Uterus (tissue), 4 donors: Measurements from ENCODE around the gene PTPRN2. TPM values are rescaled to one million over a fixed set of nuclear protein-coding genes. Genes with fewer than 3 reads are reported as not detected.

Experiments
- DNase-seq, 2 donors: peaks; one replicate each; pipeline ENCODE4 v3.0.0-alpha.2; 2019 to 2020
- H3K27ac ChIP-seq, 2 donors: fragments of 200-600 bp; sonication (generic); 1 replicate in 1 of 2; 2 replicates in 1 of 2; pipeline ENCODE4 v1.5.1; 2016 to 2018
- H3K27me3 ChIP-seq, 2 donors: fragments of 200-600 bp; sonication (generic); one replicate each; pipeline ENCODE4 v1.5.1; 2018 to 2019; ENCODE audit warnings: control low read depth in 1 of 2
- H3K36me3 ChIP-seq, 2 donors: fragments of 200-600 bp; sonication (generic); one replicate each; pipeline ENCODE4 v1.5.1; 2019; ENCODE audit warnings: control low read depth in 1 of 2
- H3K4me1 ChIP-seq, 2 donors: fragments of 200-600 bp; sonication (generic); one replicate each; pipeline ENCODE4 v1.5.1; 2018 to 2019; ENCODE audit warnings: control low read depth in 1 of 2
- H3K4me3 ChIP-seq, 2 donors: fragments of 200-600 bp; sonication (generic); 1 replicate in 1 of 2; 2 replicates in 1 of 2; pipeline ENCODE4 v1.5.1; 2018 to 2019; ENCODE audit warnings: mild to moderate bottlenecking in 1 of 2
- H3K9me3 ChIP-seq, 2 donors: fragments of 200-600 bp; sonication (generic); one replicate each; pipeline ENCODE4 v1.5.1; 2019; ENCODE audit warnings: control low read depth in 1 of 2
- CTCF ChIP-seq, 4 experiments: fragments of 200-600 bp in 2 of 4; fragments of 450-650 bp in 2 of 4; sonication (generic) in 2 of 4; IDR thresholded peaks; one replicate each; pipeline ENCODE4 v1.5.1; 2016 to 2019; ENCODE audit warnings: antibody characterized with exemption in 4 of 4, mild to moderate bottlenecking in 2 of 4, moderate library complexity in 1 of 4
- POLR2A ChIP-seq, 2 donors: fragments of 450-650 bp; IDR thresholded peaks; one replicate each; pipeline ENCODE4 v1.6.1; 2016; ENCODE audit warnings: antibody characterized with exemption in 2 of 2, mild to moderate bottlenecking in 1 of 2, moderate library complexity in 1 of 2
- intact Hi-C: fragments of 100-400 bp; cut with DNase I; formaldehyde crosslinking; loops from one replicate; pipeline ENCODE4 v1.15.1; 2023; ENCODE audit warnings: low total_unique reads
- total RNA-seq, 4 donors: library from RNA; depleted of rRNA in 3 of 4; stranded (reverse); fragments of >200 nt in 3 of 4; gene quantifications; one replicate each; pipeline versions ENCODE4 v1.1.0 to v1.2.4, GENCODE V29; 2014 to 2023
- donor health status: DM: yes; HTN: yes; CAD: no.

The PTPRN2 gene
- total RNA-seq, 4 donors from 2014 or later, result 1.2 to 5.2 (median 2.3) TPM

- TF ChIP-seq CTCF (IDR thresholded peaks at IDR 0.05) (no peak), POLR2A (IDR thresholded peaks at IDR 0.05) (no peak)
- Histone ChIP-seq H3K4me1 (no peaks in the 10 kb centered on the region), H3K27ac (no peak overlapping the region), H3K9me3 (no peaks in the 10 kb centered on the region), H3K36me3 (no peaks in the 10 kb centered on the region), H3K4me3 (no peak overlapping the region), H3K27me3 (no peaks in the 10 kb centered on the region)
- intact Hi-C loops, result no loop called here
- DNase-seq, result no peak
These were observed 982.0 kb downstream of the PTPRN2 start for GRCh38 chr7:157605638-157606037.

GRCh38 chr7:157604661-157605381 is 982.8 kb downstream of the PTPRN2 start:
- no peak for DNase-seq
- Histone ChIP-seq H3K4me3 (no peak overlapping the region), H3K36me3 (no peaks in the 10 kb centered on the region), H3K27ac (no peak overlapping the region), H3K27me3 (no peaks in the 10 kb centered on the region), H3K4me1 (no peaks in the 10 kb centered on the region), H3K9me3 (no peaks in the 10 kb centered on the region)
- intact Hi-C loops, result no loop called here
- TF ChIP-seq CTCF (IDR thresholded peaks at IDR 0.05) (no peak), POLR2A (IDR thresholded peaks at IDR 0.05) (no peak)

GRCh38 chr7:157603716-157604115 is 983.9 kb downstream of the PTPRN2 start:
- H3K4me3 ChIP-seq, result no peak overlapping the region
- TF ChIP-seq CTCF (IDR thresholded peaks at IDR 0.05) (no peak), POLR2A (IDR thresholded peaks at IDR 0.05) (no peak)
- no peak overlapping the region for H3K27ac ChIP-seq
- H3K4me1 ChIP-seq, result no peaks in the 10 kb centered on the region
- H3K27me3 ChIP-seq, result no peaks in the 10 kb centered on the region
- no peaks in the 10 kb centered on the region for H3K9me3 ChIP-seq
- H3K36me3 ChIP-seq, result no peaks in the 10 kb centered on the region
- intact Hi-C loops, result no loop called here
- DNase-seq, result no peak

- intact Hi-C loops, result no loop called here
- TF ChIP-seq CTCF (IDR thresholded peaks at IDR 0.05) (no peak), POLR2A (IDR thresholded peaks at IDR 0.05) (no peak)
- no peaks in the 10 kb centered on the region for H3K4me1 ChIP-seq
- H3K36me3 ChIP-seq, result no peaks in the 10 kb centered on the region
- H3K4me3 ChIP-seq, result no peak overlapping the region
- no peak overlapping the region for H3K27ac ChIP-seq
- no peaks in the 10 kb centered on the region for H3K27me3 ChIP-seq
- DNase-seq, result no peak
- H3K9me3 ChIP-seq, result no peaks in the 10 kb centered on the region
These were observed 984.6 kb downstream of the PTPRN2 start for GRCh38 chr7:157603005-157603404.

GRCh38 chr7:157602581-157602980 is 985.0 kb downstream of the PTPRN2 start:
- TF ChIP-seq CTCF (IDR thresholded peaks at IDR 0.05) (no peak), POLR2A (IDR thresholded peaks at IDR 0.05) (no peak)
- Histone ChIP-seq H3K4me3 (no peak overlapping the region), H3K27me3 (no peaks in the 10 kb centered on the region), H3K27ac (no peak overlapping the region), H3K9me3 (no peaks in the 10 kb centered on the region), H3K36me3 (no peaks in the 10 kb centered on the region), H3K4me1 (no peaks in the 10 kb centered on the region)
- DNase-seq, result no peak
- intact Hi-C loops, result no loop called here
